ENCODE data around the gene MAML3.

- TF ChIP-seq, protein P1, sequence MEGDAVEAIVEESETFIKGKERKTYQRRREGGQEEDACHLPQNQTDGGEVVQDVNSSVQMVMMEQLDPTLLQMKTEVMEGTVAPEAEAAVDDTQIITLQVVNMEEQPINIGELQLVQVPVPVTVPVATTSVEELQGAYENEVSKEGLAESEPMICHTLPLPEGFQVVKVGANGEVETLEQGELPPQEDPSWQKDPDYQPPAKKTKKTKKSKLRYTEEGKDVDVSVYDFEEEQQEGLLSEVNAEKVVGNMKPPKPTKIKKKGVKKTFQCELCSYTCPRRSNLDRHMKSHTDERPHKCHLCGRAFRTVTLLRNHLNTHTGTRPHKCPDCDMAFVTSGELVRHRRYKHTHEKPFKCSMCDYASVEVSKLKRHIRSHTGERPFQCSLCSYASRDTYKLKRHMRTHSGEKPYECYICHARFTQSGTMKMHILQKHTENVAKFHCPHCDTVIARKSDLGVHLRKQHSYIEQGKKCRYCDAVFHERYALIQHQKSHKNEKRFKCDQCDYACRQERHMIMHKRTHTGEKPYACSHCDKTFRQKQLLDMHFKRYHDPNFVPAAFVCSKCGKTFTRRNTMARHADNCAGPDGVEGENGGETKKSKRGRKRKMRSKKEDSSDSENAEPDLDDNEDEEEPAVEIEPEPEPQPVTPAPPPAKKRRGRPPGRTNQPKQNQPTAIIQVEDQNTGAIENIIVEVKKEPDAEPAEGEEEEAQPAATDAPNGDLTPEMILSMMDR (IDR thresholded peaks at IDR 0.05): no peak
- TF ChIP-seq POLR2A (IDR thresholded peaks at IDR 0.05): no peak
These were observed 476.9 kb downstream of the MAML3 start for GRCh38 chr4:139676913-139677585.

Data from lower leg skin (tissue), 3 donors.